ENCODE measurements around the gene PPP6R2.

PPP6R2 gene

DNA sequence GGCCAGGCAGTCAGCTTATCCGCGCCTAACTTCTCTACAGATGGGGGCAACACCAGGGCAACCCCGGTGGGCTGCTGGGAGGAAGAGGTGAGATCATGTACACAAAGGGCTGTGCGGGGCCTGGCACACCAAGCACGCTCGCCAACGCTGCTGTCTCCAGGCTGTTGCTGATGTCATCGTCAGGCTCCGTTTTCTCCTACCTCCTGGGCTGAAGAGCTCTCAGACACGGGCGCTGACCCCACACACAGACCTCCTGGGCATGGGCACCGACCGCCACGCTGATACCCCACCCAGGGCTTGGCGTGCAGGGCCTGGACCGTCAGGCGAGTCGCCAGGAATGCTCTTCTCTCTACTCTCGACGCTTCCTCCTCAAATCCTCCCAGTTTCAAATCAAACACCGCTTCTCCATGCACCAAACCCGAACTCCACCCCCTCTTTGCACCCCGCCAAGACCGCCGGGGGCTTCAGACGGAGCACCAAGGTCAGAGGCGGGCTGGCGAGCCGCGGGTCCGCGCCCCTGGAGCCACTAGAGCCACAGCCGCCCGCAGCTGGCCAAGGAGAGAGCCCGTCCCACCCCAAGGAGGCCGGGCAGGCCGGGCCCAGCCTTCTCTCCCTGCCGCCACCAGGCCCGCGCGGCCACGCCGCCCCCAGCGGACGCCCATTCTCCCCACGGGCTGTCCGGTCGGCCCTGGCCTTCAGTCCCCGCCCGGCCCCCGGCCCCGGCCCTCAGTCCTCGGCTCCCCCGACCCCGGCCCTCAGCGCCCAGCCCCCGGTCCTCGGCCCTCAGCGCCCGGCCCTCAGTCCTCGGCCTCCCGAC, 130.9 kb downstream of the PPP6R2 start:
- no peak for DNase-seq

DNA sequence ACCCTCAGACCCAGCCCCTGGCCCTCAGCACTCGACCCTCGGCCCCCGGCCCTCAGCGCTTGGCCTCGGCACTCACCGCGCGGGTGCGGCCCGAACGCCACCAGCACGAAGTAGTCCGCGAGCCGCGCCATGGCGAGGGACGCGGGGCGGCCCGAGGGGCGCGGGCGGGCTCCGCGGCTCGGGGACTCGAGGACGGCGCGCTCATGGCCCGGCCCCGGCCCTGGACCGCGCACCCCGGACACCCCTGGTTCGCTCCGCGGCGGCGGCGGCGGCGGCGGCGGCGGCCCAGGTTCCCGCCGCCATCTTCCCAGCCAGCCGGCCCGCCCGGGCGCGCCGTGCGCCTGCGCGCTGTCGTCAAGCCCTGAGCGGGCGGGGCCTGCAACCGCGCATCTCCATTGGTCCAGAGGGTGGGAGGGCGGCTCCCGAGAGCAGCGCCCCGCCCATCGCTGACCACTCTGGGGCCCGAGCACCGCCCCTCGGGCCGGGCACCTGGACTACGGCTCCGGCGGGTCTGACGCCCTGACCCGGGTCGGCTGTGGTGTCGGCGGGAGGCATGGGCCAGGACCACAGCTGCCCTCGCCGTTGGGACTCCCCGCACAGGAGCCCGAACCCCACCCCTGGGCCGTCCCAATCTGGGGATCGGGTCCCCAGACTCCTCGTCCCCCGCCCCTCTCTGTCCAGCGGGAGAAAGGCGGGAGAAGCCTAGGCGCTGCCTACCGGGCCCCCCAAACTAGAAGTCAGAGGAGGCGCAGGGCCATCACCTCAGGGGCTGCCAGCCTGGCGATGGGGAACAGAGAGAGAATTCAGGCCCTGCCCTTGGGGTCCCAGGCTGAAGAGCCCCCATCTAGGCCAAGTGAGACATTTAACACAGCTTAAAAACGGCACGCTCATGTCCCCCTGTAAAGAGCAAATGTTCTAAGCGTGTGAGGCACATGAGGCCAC, 131.9 kb downstream of the PPP6R2 start, which contains the start of gene SBF1:
SBF1 (minus strand) TSS at position 326 of the 942 bp plus-strand sequence; CDS start at position 131, 195 bp downstream.
- DNase-seq = no peak

DNA sequence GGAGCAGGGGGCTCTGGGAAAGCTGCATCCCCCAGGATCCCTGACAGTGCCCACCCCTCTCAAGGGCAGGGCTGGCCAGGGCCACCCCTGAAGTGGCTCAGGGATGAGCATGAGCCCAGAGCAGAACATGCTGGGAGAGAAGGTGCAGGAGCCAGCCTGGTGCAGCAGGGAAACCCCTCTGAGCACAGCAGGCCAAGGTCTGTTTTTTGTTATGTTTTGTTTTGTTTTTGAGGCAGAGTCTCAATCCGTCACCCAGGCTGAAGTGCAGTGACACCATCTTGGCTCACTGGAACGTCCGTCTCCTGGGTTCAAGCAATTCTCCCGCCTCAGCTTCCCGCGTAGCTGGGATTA, 132.5 kb downstream of the PPP6R2 start:
- no peak for DNase-seq

GRCh38 chr22:50476868-50477267, 133.7 kb downstream of the PPP6R2 start:
- DNase-seq = no peak

GRCh38 chr22:50477923-50478322, 134.8 kb downstream of the PPP6R2 start:
- DNase-seq = no peak

DNA sequence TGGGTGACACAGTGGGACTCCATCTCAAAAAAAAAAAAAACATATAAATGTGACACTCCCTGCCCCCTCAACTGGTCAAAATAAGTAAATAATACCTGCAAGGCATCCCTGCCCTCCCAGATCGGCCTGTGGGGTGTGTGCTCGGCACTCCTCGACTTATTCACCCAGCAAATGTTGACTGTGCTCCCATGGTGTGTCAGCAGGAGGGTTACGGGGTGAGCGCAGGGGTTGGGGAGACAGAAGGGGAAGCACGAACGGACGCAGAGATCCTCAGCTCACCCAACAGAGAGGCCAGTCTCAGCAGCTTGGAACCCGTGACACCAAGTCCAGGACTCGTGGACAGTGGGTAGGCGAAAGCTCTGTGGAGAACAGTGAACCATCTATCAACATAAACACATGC, 136.6 kb downstream of the PPP6R2 start:
- DNase-seq = no peak

GRCh38 chr22:50481045-50481439, 137.9 kb downstream of the PPP6R2 start:
- DNase-seq = no peak

DNA sequence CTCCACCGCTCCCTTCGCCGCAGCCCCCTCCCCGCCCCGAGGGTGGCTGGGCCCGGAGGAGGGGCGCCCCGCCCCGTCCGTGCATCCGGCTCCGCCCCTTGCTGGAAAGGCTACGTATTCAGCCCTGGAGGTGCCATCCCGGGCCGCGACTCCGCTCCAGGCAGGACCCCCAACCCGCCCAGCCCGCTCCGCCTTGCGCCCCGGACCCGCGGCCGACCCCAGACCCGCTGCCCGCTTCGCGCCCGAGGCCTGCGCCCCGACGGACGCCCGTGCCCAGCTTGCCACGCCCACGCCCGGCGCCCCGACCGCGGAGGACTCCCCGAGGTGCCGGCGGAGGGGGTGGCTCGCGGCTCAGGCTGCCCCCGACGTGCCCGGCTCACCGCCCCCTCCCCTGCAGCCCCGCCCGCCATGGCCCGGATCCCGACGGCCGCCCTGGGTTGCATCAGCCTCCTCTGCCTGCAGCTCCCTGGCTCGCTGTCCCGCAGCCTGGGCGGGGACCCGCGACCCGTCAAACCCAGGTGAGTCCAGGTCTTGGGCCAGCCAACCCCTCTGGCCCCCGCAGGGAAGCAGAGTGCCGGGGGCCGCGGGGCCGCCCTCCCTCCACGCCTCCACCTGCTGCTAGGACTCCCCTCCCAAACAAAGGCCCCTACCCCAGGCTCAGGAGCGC, 138.4 kb downstream of the PPP6R2 start, which contains the start of gene ADM2:
ADM2 (plus strand) TSS at position 104 of the 667 bp plus-strand sequence; CDS start at position 409, 305 bp downstream.
- no peak for DNase-seq

DNA sequence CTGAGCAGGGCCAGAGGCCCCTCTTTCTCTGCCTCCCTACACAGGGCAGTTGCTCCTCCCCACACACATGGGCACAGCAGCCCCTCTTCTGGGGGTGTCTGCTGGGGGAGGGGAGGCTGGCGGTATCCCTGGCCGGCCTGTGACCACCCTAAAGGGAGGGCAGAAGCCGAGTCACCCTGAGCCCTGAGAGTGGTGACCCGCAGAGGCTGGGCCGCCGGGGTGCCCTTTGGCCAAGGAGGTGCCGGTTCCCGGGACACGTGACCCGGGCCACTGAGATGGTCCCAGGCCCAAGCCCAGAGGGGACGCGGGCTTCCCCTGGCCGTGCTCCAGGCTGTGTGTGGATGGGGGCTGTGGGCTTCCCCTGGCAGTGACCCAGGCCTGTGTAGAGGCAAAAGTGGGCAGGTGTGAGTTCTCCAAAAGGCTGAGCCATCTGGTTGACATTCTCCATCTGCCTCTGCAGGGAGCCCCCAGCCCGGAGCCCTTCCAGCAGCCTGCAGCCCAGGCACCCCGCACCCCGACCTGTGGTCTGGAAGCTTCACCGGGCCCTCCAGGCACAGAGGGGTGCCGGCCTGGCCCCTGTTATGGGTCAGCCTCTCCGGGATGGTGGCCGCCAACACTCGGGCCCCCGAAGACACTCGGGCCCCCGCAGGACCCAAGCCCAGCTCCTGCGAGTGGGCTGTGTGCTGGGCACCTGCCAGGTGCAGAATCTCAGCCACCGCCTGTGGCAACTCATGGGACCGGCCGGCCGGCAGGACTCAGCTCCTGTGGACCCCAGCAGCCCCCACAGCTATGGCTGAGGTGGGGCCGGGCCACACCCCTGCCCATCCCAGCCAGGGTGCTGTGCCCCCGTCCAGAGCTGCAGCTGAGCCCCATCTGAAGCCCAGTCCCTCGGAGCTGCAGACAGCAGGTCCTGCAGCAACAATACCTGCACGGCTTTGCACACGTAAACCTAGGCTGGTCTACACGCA, 139.3 kb downstream of the PPP6R2 start:
- no peak for DNase-seq

- DNase-seq = no peak
Measured at GRCh38 chr22:50483106-50483505, 140.0 kb downstream of the PPP6R2 start.

GRCh38 chr22:50483556-50483955, 140.4 kb downstream of the PPP6R2 start:
- DNase-seq = no peak

DNA sequence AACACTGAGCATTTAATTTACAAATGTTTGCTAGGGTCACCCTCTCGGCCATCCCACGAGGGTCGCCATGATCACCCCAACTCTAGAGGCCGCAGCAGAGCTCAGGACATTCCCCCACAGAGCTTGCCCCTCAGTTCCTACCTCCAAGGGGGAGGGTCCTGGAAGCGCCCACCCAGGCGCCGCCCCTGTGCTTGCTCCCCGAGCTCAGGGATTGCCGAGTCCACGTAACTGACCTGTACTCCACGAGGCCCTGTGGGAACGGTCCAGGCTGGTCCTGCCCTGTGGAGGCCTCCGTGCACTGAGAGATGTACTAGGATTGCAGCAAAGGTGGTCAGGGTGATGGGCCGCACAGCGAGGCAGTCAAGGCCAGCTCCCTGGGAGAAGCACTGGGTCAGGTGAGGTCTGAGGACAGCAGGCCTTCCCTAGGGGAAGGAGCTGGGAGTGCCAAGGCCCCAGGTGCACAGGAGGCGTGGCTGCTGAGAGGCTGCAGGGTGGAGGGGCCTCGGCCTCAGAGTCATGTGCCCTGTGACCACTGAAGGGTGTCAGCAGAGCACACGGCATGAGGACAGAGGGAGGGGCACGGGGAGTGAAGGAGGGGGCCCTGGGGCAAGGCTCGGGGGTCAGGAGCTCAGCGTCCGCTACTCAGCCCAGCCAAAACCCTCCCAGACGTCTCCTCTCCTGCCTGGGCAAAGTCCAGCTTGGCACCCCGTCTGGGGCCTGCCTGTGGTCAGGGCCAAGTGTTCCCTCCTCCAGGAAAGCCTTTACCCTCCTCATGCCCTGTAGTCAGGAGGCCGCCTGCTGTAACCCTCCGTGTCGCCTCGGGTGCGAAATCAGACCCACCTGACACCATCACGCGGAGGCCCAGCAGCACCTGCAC, 141.1 kb downstream of the PPP6R2 start:
- no peak for DNase-seq

DNA sequence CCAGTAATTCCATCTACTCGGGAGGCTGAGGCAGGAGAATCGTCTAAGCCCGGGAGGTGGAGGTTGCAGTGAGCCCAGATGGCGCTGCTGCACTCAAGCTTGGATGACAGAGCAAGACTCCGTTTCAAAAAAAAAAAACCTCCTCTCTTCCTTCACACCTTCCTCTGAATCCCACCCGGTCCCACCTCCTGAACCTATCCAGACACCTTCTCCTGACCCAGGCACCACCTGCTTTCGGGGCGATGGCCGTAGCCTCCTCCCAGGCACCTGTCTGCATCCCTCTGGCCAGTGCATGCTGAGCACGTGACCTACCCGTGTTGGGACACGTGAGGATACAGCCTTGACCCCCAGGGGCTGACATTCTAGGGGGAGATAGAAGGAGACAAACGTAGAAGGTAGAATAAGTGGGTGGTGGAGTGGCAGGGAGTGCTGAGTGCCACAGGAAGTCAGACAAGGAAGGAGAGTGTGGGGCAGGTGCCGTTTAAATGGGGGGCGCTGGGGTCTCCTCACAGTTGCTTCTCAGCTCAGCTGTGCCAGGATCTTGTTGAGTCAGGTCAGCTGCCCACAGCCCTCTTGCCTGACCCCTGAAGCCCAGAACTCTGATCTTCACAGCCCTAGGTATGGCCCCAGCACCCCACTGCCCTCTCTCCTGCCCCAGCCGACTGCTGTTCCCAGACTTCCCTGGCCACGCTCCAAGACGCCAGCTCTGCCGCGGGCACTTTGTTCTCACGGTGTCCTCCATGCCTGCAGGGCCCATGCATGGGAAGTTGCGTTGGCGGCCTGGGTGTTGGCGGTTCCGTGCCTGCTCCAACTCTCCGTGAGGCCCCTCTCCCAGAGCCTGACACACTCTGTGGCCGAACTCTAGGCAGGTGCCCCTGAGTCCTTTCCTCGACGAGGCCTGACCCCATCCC, 142.3 kb downstream of the PPP6R2 start:
- DNase-seq = no peak

DNA sequence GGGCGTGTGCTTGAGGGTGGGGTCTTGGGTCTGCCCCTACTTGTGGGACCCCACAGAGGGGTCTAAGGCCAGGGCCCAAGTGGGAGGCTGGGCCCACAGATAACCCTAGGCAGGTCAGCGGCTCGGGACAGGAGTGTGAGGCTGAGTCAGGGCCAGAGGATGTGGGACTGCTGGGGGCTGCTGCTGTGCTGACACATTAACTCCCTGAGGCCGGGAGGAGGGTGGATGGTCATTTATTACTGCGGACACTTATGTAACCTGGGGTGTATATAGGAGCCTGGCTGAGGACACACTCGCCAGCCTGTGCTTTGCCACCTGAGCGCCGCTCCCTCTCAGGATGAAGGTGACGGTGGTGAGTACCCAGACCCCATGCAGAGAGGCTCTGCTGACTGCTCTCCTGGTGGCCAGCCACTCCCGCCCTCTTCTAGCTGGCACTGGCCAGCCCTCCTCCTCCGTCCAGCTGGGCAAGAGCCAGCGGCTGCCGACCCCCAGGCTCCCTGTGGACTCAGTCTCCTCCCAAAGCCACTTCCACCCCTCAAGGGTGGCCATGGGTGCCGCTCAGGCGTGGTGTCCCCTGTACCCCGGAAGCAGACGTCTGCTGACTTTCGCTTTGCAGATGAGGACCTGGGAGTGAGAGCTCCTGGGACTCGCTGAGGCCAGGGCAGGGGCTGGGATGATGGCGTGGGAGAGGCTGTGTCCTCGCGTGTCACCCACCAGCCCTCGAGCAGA, 143.6 kb downstream of the PPP6R2 start, which contains the start of gene MIOX:
MIOX (plus strand) TSS at position 299 of the 729 bp plus-strand sequence; CDS start at position 338, 39 bp downstream.
- no peak for DNase-seq

DNA sequence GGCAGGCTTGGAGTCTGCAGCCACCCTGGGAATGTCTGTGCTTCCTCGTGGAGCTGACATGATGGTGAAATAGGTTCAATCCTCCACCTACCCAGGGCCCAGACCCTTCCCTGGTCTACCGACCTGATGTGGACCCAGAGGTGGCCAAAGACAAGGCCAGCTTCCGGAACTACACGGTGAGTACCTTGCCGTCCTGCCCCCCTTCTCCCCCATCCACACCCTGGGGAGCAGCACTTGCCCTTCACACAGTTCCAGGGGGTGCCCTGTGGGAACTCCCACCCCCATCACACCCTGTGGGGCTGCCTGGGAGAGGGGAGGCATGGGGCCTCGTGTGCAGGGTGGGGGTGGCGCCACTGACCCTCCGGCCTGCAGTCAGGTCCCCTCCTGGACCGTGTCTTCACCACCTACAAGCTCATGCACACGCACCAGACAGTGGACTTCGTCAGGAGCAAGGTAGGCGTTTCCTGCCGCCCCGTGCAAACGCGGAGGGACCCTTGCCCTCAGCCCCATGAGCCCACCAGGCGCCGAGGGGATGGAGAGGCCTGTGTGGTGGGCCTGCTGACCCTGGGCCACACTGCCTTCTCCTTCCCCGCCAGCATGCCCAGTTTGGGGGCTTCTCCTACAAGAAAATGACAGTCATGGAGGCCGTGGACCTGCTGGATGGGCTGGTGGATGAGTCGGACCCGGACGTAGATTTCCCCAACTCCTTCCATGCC, 144.3 kb downstream of the PPP6R2 start:
- no peak for DNase-seq

DNA sequence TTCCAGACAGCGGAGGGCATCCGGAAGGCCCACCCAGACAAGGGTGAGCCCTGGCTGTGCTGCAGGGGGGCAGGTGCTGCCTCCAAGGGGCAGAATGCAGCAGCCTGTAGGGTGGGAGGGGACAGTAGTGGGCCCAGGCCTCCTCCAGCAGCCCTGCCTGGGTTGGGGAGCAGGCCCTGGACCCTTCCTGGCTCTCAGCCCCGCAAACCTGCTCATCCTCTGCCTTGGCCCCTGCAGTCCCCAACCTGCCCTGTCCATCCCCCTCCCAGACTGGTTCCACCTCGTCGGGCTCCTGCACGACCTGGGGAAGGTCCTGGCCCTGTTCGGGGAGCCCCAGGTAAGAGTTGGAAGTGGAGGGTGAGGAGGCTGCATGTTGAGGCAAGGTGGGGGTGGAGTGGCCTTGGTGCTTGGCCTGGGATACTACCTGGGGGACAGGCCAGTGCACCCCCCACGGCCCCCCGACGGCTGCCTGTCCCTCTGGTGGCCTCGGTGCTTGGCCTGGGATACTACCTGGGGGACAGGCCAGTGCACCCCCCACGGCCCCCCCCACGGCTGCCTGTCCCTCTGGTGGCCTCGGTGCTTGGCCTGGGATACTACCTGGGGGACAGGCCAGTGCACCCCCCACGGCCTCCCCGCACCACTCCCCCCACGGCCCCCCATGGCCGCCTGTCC, 145.0 kb downstream of the PPP6R2 start:
- DNase-seq = no peak

DNA sequence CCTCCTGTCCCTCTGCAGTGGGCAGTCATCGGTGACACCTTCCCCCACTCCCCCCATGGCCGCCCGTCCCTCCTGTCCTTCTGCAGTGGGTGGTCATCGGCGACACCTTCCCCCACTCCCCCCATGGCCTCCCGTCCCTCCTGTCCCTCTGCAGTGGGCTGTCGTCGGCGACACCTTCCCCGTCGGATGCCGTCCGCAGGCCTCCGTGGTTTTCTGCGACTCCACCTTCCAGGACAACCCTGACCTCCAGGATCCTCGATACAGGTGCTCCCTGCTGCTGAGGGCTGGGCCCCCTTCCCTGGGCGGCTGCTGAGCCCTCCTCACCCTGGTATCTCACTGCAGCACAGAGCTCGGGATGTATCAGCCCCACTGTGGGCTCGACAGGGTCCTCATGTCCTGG, 145.8 kb downstream of the PPP6R2 start:
- DNase-seq = no peak

Measured in SIG-M5 (cell line).